ENCODE results near the gene HNF4A.

DNA sequence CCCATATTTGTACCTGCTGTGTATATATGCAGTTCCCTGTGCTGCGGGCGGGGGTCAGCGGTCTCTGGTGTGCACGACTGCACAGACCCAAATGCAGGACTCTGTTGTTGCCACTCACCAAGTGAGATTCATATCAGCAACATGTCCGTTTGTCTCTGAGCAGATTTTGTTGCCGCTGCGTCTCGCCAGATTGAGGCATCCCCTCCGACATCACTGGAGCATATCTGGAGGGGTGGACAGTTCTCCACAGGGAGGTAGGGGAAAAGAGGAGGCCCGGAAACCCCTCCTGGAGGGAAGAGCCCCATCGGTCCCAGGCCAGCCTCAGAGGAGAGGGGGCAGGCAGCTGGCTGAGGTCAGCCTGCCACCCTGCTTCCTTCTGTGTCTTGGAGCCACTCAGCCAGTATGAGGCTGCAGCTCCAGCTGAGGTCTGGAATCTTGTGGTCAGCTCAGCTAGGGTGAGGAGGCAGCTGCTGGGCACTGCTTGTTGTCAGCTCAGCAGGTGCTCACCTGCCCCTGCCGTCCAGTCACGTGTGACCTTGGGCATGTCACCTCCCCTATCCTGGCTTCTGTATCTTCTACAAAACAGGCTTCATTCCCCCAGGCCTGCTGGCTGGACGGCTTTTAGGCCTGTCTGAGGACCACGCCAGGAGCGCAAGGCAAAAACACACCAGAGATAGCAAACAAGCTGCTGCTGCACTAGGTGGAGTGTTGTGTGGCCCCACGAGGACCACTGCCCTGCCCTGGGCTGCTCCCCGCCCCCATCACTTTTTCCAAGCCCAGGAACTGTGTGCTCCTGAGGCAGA, 47.1 kb downstream of the HNF4A start:
- TF ChIP-seq CTCF (IDR thresholded peaks at IDR 0.05) (no peak), POLR2A (IDR thresholded peaks at IDR 0.05) (peak; percentile 50)
